GM18526 (cell line): ENCODE data around the gene RNF180.

Experiments
- POLR2A ChIP-seq: IDR thresholded peaks from 3 replicates; pipeline ENCODE4 v1.6.1; 2011; ENCODE audit not compliant: insufficient read length; ENCODE audit errors: extremely low read depth

Gene RNF180

DNA sequence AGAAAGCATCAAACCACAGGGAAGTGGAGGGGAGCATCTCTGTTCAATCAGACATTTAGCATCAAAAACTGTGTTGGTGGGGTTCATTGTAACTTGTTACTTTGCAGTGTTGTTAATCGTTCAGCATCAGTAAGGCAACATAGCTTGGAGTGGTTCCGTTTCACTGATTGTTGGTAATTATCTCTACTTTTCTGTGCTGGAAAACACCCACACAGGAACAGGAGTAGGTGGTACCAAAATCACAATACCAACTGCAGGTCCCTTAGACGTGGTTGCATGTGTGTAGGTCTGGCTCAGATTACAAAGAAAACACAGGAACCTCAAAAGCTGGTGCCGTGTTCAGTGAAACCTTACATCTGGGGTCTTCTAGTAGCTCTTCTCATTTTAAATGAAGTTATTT, 146.8 kb downstream of the RNF180 start:
- TF ChIP-seq POLR2A = no peak

DNA sequence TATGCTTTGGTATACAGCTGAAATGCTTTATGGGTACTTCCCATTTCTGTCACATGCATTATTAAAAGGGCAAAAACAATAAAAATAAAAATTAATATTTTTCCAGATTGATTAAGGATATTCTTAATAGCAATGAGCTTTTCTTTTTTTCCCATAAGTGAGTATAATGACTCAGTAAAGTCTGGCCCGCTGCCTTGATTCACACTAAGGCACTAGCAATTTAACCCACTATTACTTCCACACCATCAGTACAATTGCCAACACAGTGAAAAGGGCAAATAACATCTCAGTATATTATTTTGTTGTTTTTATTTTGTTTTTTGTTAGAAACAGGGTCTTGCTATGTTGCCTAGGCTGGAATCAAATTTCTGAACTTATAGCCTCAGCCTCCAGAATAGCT, 150.1 kb downstream of the RNF180 start:
- TF ChIP-seq POLR2A = no peak

DNA sequence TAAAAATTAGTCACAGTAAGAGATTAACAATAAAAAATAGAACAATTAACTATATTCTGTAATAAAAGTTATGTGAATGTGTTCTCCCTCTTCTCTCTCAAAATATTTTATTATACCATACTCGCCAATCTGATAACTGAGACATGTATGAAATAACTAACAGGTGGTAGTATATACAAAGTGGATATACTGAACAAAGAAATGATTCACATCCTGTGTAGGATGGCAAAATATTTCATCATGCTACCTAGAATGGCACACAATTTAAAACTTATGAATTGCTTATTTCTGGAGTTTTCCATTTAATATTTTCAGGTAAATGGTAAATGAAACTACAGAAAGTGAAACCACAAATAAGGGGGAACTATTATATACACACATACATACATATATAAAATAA, 152.5 kb downstream of the RNF180 start:
- TF ChIP-seq POLR2A = no peak

DNA sequence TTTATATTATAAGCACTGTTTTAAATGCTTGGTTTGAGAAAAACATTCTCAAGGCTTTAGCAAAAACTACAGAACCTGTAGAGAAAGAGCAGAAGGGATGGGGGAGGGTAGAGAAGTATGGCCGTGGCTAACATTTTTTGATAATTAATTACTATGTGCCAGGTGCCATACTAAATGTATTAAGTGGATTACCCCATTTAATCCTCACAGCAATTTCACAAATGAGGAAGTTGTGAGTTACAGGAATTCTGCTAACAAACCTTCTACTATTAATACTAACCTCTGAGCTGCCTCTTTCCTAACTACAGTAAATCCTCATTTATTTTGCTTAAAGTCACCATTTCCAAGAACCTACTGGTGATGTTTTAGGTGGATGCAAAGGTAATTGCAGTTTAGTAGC, 157.9 kb downstream of the RNF180 start:
- TF ChIP-seq POLR2A = no peak

DNA sequence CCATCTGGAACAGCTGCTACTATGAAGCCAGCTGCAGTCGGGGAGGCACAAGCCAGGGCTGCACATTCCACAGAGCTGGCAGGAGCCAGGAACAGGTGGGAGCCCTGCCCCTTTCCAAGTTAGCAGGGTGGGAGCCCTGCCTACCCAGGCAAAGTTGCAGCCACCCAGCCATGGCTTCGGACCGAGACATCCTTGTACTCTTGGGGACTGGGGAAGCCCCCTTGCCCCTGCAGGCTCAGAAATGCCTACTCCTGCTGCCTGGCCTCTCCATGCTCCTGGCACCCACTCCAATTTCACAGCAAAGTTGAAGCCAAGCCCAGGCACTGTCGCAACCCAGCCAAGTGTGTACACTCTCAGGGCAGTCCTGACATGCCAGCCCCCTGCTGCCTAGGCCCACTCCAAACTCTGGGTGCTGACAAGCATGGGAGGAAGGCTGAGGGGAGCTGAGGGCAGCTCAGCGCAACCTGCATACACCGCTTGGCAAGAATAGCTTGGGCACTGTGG, 165.1 kb downstream of the RNF180 start:
- TF ChIP-seq POLR2A = no peak

DNA sequence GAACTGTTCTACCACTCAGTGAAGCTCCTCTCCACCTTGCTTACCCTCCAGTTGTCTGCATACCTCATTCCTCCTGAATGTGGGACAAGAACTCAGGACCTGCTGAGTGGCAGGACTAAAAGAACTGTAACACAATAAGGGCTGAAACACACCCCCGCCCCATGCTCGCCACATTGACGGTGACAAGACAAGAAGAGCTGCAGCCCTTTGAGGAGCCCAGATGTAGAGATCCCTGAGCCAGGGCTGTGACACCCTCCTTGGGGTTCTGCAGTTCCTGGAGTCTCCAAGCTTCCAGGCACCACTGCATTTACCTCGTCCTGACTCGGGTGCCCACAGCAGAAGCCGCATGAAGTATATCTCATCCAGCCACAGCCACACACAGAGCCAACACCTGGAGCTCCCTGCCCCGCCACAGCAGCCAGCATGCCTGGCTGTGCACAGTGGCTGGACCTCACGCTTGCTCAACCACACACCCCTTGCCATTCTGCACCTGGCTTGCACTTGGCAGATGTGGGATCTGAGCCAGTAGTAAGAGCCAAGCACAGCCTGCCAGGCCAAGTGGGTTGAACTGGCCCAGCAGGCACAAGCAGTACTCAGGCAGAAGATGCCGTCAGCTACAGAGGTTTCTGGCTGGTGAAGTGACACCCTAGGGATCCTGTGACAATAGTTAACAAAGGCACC, 166.1 kb downstream of the RNF180 start:
- TF ChIP-seq POLR2A = no peak

DNA sequence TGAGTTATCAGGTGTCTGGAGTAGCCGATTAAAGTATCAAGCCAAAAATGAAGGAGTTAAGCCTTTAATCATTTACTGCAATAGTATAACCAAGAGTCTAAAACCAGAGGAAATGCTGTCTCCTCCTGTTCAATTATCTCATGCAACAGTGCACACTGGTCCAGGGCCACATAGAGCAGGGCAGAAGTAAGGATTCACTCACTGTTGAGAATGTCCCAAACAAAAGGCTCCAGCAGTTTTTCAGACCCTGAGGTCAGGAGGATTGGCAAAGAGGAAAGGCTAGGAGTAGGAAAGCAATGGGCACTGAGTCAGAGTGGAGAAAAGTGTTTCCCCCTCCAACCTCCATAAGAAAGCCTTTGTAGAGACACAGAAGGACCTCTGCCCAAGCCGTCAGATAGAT, 168.2 kb downstream of the RNF180 start:
- TF ChIP-seq POLR2A = no peak

DNA sequence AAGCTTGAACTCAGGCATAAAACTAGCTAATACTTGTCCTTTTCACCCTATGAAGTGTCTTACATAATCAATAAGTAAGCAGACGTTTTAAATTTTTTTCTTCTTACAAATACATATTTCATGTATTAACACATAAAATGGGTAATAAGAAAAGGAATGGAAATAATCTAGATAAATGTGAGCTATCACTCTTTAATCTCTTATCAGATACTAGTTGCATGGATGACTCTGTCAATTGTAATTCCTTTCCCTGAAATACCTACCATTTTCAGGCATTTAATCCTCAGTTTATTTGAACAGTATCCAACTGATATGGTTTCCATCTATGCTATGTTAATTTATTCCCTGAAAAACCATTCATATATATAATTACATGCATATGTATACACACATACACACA, 174.1 kb downstream of the RNF180 start:
- no peak for TF ChIP-seq POLR2A

DNA sequence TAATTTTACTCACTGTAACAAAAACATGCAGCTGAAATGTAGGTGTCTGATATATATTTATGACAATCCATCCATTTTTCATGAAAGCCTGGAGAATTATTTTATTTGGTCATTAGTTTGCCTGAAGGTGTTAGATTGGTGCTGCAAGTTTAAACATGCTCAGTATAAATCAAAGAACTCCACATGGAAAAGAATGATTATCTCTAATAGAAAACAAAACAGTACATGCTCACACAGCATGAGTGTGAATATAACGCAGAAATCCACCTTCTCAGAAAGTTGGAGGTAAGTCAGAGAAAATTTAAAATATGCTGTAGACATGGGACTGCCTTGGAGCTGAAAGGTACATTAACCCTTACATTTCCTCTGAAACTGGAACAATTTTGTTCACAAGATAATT, 174.7 kb downstream of the RNF180 start:
- TF ChIP-seq POLR2A = no peak

DNA sequence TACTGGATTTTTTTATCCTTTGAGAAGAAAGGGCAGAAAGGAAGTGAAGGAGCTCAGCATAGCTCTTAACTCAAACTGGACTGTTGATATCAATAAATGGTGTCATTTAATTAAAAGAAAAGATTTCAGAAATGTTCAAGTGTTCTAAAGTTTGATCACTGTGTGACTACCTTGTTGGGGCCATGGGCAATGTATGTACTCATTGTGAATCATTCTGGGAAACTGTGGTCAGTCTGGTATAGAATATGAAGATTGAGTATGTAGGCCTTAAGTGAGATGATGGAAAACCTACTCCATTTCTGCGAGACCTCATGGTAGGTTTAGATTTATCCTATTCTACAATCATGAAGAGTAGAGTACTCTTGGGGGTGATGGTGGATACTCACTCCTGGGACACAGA, 175.7 kb downstream of the RNF180 start:
- no peak for TF ChIP-seq POLR2A

DNA sequence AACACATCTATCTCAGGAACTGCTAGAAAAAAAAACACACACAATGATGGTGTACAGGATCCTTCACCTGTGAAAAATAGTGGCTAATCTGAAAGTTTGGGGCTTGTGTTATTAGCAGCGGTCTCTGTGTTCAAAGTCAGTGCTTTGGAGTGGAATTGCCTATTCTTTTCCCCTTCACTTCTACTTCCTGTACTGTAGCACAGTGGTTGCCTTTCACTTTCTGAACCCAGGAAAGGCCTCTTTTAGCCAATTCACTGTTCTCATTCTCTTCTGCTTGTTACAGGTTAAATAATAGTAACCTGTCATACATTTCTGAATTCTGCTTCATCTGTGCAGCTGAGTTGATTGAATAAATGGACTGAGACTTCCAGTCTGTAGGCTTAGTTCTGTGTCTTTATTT, 178.9 kb downstream of the RNF180 start:
- TF ChIP-seq POLR2A = no peak

DNA sequence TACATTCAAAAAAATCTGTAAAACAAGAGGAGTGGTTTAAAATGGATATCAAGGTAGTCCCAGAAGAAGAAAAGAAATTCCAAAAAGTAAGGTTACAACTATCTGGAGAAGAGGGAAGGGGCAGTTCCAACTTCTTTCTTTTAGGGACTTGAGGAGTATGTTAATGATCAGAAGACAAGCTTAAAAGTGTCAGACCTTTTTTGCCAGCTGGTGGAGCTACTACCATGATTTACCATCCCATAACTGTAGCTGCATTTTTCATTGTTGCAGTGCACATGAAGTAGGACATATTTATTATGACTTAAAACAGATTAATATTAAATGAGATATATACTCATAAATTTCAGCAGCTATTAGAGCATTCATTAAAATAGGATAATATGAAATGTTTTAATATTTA, 181.7 kb downstream of the RNF180 start:
- TF ChIP-seq POLR2A = no peak

DNA sequence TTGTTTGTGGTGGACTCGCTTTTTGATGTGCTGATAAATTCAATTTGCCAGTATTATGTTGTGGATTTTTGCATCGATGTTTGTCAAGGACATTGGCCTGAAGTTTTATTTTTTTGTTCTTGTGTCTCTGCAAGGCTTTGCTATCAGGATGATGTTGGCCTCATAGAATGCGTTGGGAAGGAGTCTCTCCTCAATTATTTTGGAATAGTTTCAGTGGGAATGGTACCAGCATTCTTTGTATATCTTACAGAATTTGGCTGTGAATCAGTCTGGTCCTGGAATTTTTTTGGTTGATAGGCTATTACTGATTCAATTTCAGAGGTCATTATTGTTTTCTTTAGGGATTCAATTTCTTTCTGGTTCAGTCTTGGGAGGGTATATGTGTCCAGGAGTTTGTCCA, 198.8 kb downstream of the RNF180 start:
- no peak for TF ChIP-seq POLR2A

DNA sequence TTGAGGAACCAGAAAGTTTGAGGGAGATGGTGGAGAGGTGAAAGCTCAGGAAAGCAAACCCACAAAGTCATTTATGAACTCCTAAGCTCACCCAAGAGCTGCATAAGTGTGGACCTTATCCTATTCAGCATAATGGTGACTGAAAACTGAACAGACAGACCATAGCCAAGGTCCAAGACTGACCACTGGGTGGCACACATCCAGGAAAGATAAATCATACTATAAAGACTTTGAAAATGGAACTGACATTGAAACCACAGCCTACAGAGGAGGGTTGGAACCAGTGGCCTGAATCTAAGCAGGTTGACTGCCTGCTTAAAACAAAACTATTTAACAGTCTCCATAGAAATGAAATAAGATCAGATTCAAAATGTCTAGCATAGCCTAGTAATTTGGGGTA, 219.1 kb downstream of the RNF180 start:
- TF ChIP-seq POLR2A = no peak

DNA sequence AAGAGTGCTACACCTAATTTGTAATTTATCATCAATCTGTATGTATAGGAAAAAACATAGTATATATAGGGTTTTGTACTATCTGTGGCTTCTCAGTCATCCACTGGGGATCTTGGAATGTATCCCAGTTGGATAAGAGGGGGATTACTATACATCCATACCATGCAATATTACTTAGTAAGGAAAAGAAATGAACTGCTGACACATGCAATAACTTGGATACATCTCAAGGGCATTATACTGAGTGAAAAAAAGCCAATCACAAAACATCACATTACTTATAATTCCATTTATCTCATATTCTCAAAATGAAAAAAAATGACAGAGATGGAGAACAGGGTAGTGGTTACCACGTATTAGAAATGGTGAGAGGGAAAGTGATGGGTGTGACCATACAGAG, 231.9 kb downstream of the RNF180 start:
- no peak for TF ChIP-seq POLR2A

DNA sequence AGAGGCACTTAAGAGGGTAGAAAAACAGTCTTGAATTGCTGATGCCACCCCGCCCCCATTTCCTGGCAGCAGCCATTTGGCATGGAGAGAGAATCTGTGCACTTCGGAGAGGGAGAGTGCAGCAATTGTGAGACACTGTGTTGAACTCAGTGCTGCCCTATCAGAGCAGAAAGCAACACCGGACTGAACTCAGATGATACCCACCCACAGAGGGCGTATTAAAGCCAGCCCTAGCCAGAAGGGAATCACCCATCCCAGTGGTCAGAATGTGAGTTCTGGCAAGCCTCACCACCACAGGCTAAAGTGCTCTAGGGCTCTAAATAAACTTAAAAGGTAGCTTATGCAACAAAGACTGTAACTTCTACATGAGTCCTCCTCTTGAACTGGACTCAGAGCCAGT, 251.7 kb downstream of the RNF180 start:
- no peak for TF ChIP-seq POLR2A

DNA sequence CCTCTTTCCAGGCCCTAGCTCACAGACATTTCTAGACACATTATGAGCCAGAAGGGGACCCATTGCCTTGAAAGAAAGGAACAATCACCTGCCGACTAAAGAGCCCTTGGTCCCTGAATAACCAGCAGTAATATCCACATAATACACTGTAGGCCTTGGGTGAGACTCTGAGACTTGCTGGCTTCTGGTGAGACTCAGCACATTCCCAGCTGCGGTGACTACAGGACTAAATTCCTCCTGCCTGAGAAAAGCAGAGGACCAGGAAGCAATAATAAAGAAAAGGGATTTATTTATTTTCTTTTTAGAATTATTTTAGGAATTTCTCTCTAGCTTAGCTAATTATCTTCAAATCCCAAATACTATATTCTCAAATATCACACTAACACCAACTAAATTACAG, 252.4 kb downstream of the RNF180 start:
- TF ChIP-seq POLR2A = no peak
